Testis (tissue), 5 donors: ENCODE data around the gene MRPS34. TPM values are rescaled to one million over a fixed set of nuclear protein-coding genes. Genes with fewer than 3 reads are reported as not detected.

Experiments
- DNase-seq: peaks from one replicate; pipeline ENCODE4 v3.0.0-alpha.2; 2019
- H3K27ac ChIP-seq, 2 donors: fragments of 200-600 bp; sonication (generic); one replicate each; pipeline ENCODE4 v1.5.1; 2019
- H3K27me3 ChIP-seq: fragments of 200-600 bp; sonication (generic); one replicate; pipeline ENCODE4 v1.5.1; 2019
- H3K36me3 ChIP-seq: fragments of 200-600 bp; sonication (generic); one replicate; pipeline ENCODE4 v1.5.1; 2017; ENCODE audit warnings: low read depth; ENCODE audit errors: missing control alignments
- H3K4me1 ChIP-seq: fragments of 200-600 bp; sonication (generic); one replicate; pipeline ENCODE4 v1.5.1; 2019
- H3K4me3 ChIP-seq, 2 donors: fragments of 200-600 bp; sonication (generic); one replicate each; pipeline ENCODE4 v1.5.1; 2017 to 2019
- H3K9me3 ChIP-seq: fragments of 200-600 bp; sonication (generic); one replicate; pipeline ENCODE4 v1.5.1; 2017
- CTCF ChIP-seq, 3 experiments: fragments of 450-650 bp in 2 of 3; fragments of 200-600 bp in 1 of 3; sonication (generic) in 1 of 3; IDR thresholded peaks; one replicate each; pipeline ENCODE4 v1.5.1; 2016 to 2019; ENCODE audit warnings: antibody characterized with exemption in 3 of 3, mild to moderate bottlenecking in 2 of 3, moderate library complexity in 1 of 3
- POLR2A ChIP-seq: fragments of 450-650 bp; IDR thresholded peaks from one replicate; pipeline ENCODE4 v1.6.1; 2017; ENCODE audit warnings: antibody characterized with exemption, mild to moderate bottlenecking, moderate library complexity
- WGBS, 2 donors: methylation state at CpG; one replicate each; pipeline ENCODE4 v1.1.5; 2018; 5-methylcytosine and 5-hydroxymethylcytosine counted together
- intact Hi-C: fragments of 100-400 bp; cut with DNase I; formaldehyde crosslinking; loops from one replicate; pipeline ENCODE4 v1.15.1; 2023; ENCODE audit warnings: low total_unique reads
- long read RNA-seq, 2 donors: transcript quantifications; one replicate each; lab custom pipeline, GENCODE V29; 2026
- polyA plus RNA-seq: library from polyadenylated mRNA; stranded (reverse); fragments of 350-450 nt; fragmentation: Illumina TruSeq; extraction: RNeasy Lipid Tissue Mini Kit (QIAGEN cat#74804); gene quantifications from one replicate; pipeline ENCODE4 v1.2.3, GENCODE V29; 2014; ENCODE audit warnings: low read depth, low replicate concordance; ENCODE audit not compliant: insufficient read depth
- total RNA-seq, 2 donors: library from RNA; depleted of rRNA; stranded (reverse); fragments of >200 nt; gene quantifications; one replicate each; pipeline ENCODE4 v1.2.3, GENCODE V29; 2016

MRPS34 gene
- total RNA-seq (10 to 100 TPM; 66.5 to 81.6 TPM), polyA plus RNA-seq (49.2 TPM)
- long read RNA-seq, donor 1, transcript MRPS34-201 (3 exons, 1,040 nt): minor isoform, 6 of 58 reads
- long read RNA-seq, donor 1, transcript MRPS34-202 (3 exons, 1,024 nt): major isoform, 37 of 58 reads
- long read RNA-seq, donor 1, partial matches to known transcripts: 13 of 58 reads
- long read RNA-seq, donor 1, other reads (novel, unspliced or antisense): 0 of 58 reads
- long read RNA-seq, donor 2, transcript MRPS34-202 (3 exons, 1,024 nt): major isoform, 33 of 51 reads
- long read RNA-seq, donor 2, partial matches to known transcripts: 15 of 51 reads
- long read RNA-seq, donor 2, other reads (novel, unspliced or antisense): 0 of 51 reads

- intact Hi-C loops: no loop called here
- H3K36me3 ChIP-seq: no peaks in the 10 kb centered on the region
These were observed at the start of gene MRPS34 for GRCh38 chr16:1772908-1773702. TSS of gene MRPS34 (minus strand) at chr16:1773134. CDS start at chr16:1773119, 15 bp downstream.

GRCh38 chr16:1821861-1822611 is 49.1 kb upstream of the MRPS34 start:
- no peaks in the 10 kb centered on the region for H3K36me3 ChIP-seq
- no peaks in the 10 kb centered on the region for H3K27me3 ChIP-seq
- H3K4me3 ChIP-seq: no peak overlapping the region
- H3K27ac ChIP-seq: no peak overlapping the region
- TF ChIP-seq CTCF (IDR thresholded peaks at IDR 0.05) (no peak), POLR2A (no peak)
- 96 to 97% methylated on average over 15 to 23 of the region's 24 CpGs for WGBS, 2 donors
- H3K4me1 ChIP-seq: peaks cover 19% of the 10 kb centered on the region
- no peaks in the 10 kb centered on the region for H3K9me3 ChIP-seq
- intact Hi-C loops: no loop called here
- no peak for DNase-seq

More at GRCh38 chr16:1772908-1773702, at the start of gene MRPS34:
- no peaks in the 10 kb centered on the region for H3K9me3 ChIP-seq
- H3K4me1 ChIP-seq: peaks cover 27% of the 10 kb centered on the region
- H3K4me3 ChIP-seq: peak within 1 kb of the TSS; percentile 86
- no peaks in the 10 kb centered on the region for H3K27me3 ChIP-seq
- TF ChIP-seq POLR2A (no peak), CTCF (IDR thresholded peaks at IDR 0.05) (peak; percentile 54 to 76 (median 74))
- WGBS, 2 donors: 0% methylated on average over 56 of the region's 108 CpGs; no CpG with 5 or more reads in 1 of the 2 donors
- peak; percentile 85 for DNase-seq
- peak within 1 kb of the TSS; percentile 73 to 87 for H3K27ac ChIP-seq

GRCh38 chr16:1820946-1821290 is 48.0 kb upstream of the MRPS34 start:
- 85 to 91% methylated on average over 7 to 11 of the region's 12 CpGs for WGBS, 2 donors
- Histone ChIP-seq H3K36me3 (no peaks in the 10 kb centered on the region), H3K9me3 (no peaks in the 10 kb centered on the region), H3K4me1 (peaks cover 19% of the 10 kb centered on the region), H3K4me3 (no peak overlapping the region), H3K27ac (no peak overlapping the region), H3K27me3 (no peaks in the 10 kb centered on the region)
- no peak for TF ChIP-seq POLR2A
- no peak for TF ChIP-seq CTCF (IDR thresholded peaks at IDR 0.05)
- intact Hi-C loops: no loop called here
- DNase-seq: no peak

- H3K4me3 ChIP-seq: no peak overlapping the region
- DNase-seq: no peak
- H3K36me3 ChIP-seq: no peaks in the 10 kb centered on the region
- H3K9me3 ChIP-seq: no peaks in the 10 kb centered on the region
- 84 to 98% methylated on average over 9 to 24 of the region's 25 CpGs for WGBS, 2 donors
- intact Hi-C loops: no loop called here
- H3K27ac ChIP-seq: no peak overlapping the region
- no peaks in the 10 kb centered on the region for H3K27me3 ChIP-seq
- TF ChIP-seq POLR2A: no peak
- TF ChIP-seq CTCF (IDR thresholded peaks at IDR 0.05): no peak
- peaks cover 14% of the 10 kb centered on the region for H3K4me1 ChIP-seq
These were observed 47.4 kb upstream of the MRPS34 start for GRCh38 chr16:1820096-1820945.
